IMR-90 (cell line): ENCODE data around the gene PCDH19. TPM values are rescaled to one million over a fixed set of nuclear protein-coding genes. Genes with fewer than 3 reads are reported as not detected.

ENCODE experiments used
- ATAC-seq: fragments of 200-7000 bp; cut with Tn5 transposase; 2 replicates; pipeline ENCODE4 v1.9.1; 2020; ENCODE audit warnings: low read depth, mild to moderate bottlenecking, moderate library complexity
- BruUV-seq: library from RNA; stranded (reverse); fragments of 400-500 nt; replicated peaks from 2 replicates; lab custom pipeline; 2021; lab: Mats Ljungman, UMichigan
- CTCF ChIA-PET: fragments of 300-600 bp; formaldehyde crosslinking; extraction: SDS; loops from one replicate; lab custom pipeline; 2021; ENCODE audit warnings: antibody characterized with exemption; lab: Yijun Ruan, JAX
- POLR2A ChIA-PET: fragments of 300-600 bp; sonication (Branson Sonifier 250); formaldehyde crosslinking; loops from one replicate; lab custom pipeline; 2022; ENCODE audit warnings: antibody characterized with exemption; ENCODE audit not compliant: unreplicated experiment; lab: Charles Lee
- DNase-seq: peaks from one replicate; pipeline ENCODE4 v3.0.0; 2013
- H2AFZ ChIP-seq: replicated peaks from 2 replicates; pipeline ENCODE3; 2013; ENCODE audit warnings: low read length, mild to moderate bottlenecking; ENCODE audit not compliant: poor library complexity
- H2AK5ac ChIP-seq: 2 replicates; pipeline ENCODE4 v1.6.1; 2013; ENCODE audit warnings: low read depth, low read length, inconsistent platforms
- H2AK9ac ChIP-seq: replicated peaks from 2 replicates; pipeline ENCODE3; 2013; ENCODE audit warnings: mild to moderate bottlenecking, low read depth, low read length, moderate library complexity; ENCODE audit not compliant: poor library complexity
- H2BK120ac ChIP-seq: 2 replicates; pipeline ENCODE4 v1.6.1; 2013; ENCODE audit warnings: low read depth, low read length, inconsistent platforms
- H2BK15ac ChIP-seq: 3 replicates; pipeline ENCODE4 v1.6.1; 2013; ENCODE audit warnings: low read depth, low read length, inconsistent platforms
- H2BK20ac ChIP-seq: 2 replicates; pipeline ENCODE4 v1.6.1; 2013; ENCODE audit warnings: low read depth, mild to moderate bottlenecking, inconsistent platforms, low read length, moderate library complexity
- H2BK5ac ChIP-seq: 2 replicates; pipeline ENCODE4 v1.6.1; 2013; ENCODE audit warnings: mild to moderate bottlenecking, low read depth, low read length, inconsistent platforms; ENCODE audit not compliant: poor library complexity, severe bottlenecking
- H3K14ac ChIP-seq: replicated peaks from 2 replicates; pipeline ENCODE4 v1.6.1; 2013; ENCODE audit warnings: low read depth, low read length, inconsistent platforms
- H3K18ac ChIP-seq: 2 replicates; pipeline ENCODE4 v1.6.1; 2013; ENCODE audit warnings: low read depth, low read length, control low read depth
- H3K23ac ChIP-seq: 2 replicates; pipeline ENCODE4 v1.6.1; 2013; ENCODE audit warnings: low read depth, low read length, inconsistent platforms
- H3K27ac ChIP-seq: 2 replicates; pipeline ENCODE4 v1.5.1; 2013; ENCODE audit warnings: mild to moderate bottlenecking, control low read depth, low read length; ENCODE audit not compliant: insufficient read depth
- H3K27me3 ChIP-seq: 2 replicates; pipeline ENCODE4 v1.6.1; 2013; ENCODE audit warnings: low read length; ENCODE audit not compliant: control insufficient read depth, insufficient read depth
- H3K36me3 ChIP-seq: 2 replicates; pipeline ENCODE4 v1.6.1; 2013; ENCODE audit warnings: low read length, mixed read lengths; ENCODE audit not compliant: control insufficient read depth, insufficient read depth
- H3K4ac ChIP-seq: 2 replicates; pipeline ENCODE4 v1.6.1; 2013; ENCODE audit warnings: low read depth, low read length, inconsistent platforms
- H3K4me1 ChIP-seq: 2 replicates; pipeline ENCODE4 v1.6.1; 2013; ENCODE audit warnings: low read length, mixed read lengths; ENCODE audit not compliant: control insufficient read depth, insufficient read depth
- H3K4me2 ChIP-seq: 2 replicates; pipeline ENCODE4 v1.6.1; 2013; ENCODE audit warnings: low read depth, mild to moderate bottlenecking, control low read depth, low read length, moderate library complexity
- H3K4me3 ChIP-seq: 2 replicates; pipeline ENCODE4 v1.5.1; 2013; ENCODE audit warnings: low read depth, mild to moderate bottlenecking, control low read depth, low read length, moderate library complexity; ENCODE audit not compliant: insufficient read depth
- H3K56ac ChIP-seq: 2 replicates; pipeline ENCODE4 v1.6.1; 2013; ENCODE audit warnings: low read length, inconsistent platforms; ENCODE audit not compliant: insufficient read depth; ENCODE audit errors: extremely low read depth
- H3K79me1 ChIP-seq, 2 experiments: 2 replicates each; pipeline ENCODE4 v1.6.1; 2013; ENCODE audit warnings: low read length in 2 of 2, inconsistent platforms in 1 of 2, low read depth in 1 of 2
- H3K9ac ChIP-seq: 2 replicates; pipeline ENCODE4 v1.6.1; 2013; ENCODE audit warnings: low read depth, low read length, control low read depth
- H3K9me1 ChIP-seq: 2 replicates; pipeline ENCODE4 v1.6.1; 2013; ENCODE audit warnings: low read length, inconsistent platforms; ENCODE audit not compliant: insufficient read depth
- H3K9me3 ChIP-seq: 2 replicates; pipeline ENCODE4 v1.6.1; 2013; ENCODE audit warnings: low read length; ENCODE audit not compliant: control insufficient read depth, insufficient read depth
- H4K20me1 ChIP-seq: 2 replicates; pipeline ENCODE4 v1.6.1; 2013; ENCODE audit warnings: low read length, inconsistent platforms; ENCODE audit not compliant: insufficient read depth
- H4K5ac ChIP-seq: 2 replicates; pipeline ENCODE4 v1.6.1; 2013; ENCODE audit warnings: mild to moderate bottlenecking, low read depth, low read length, control low read depth
- H4K8ac ChIP-seq, 2 experiments: 2 replicates each; pipeline ENCODE4 v1.6.1; 2013; ENCODE audit warnings: low read depth in 2 of 2, low read length in 2 of 2, control low read depth in 1 of 2, inconsistent platforms in 1 of 2
- H4K91ac ChIP-seq: 2 replicates; pipeline ENCODE4 v1.6.1; 2013; ENCODE audit warnings: low read depth, low read length, inconsistent platforms; ENCODE audit not compliant: insufficient read depth
- BHLHE40 ChIP-seq: fragments of 150-350 bp; IDR thresholded peaks from 2 replicates; pipeline ENCODE4 v1.6.1; 2016; ENCODE audit warnings: mild to moderate bottlenecking, low read depth, low read length
- CHD1 ChIP-seq: IDR thresholded peaks from 2 replicates; pipeline ENCODE4 v1.6.1; 2012; ENCODE audit warnings: low read depth, low read length, improper control_type of control experiment
- MXI1 ChIP-seq: IDR thresholded peaks from 2 replicates; pipeline ENCODE4 v1.6.1; 2012; ENCODE audit warnings: low read depth, mild to moderate bottlenecking, low read length, moderate library complexity, borderline replicate concordance
- RFX5 ChIP-seq: IDR thresholded peaks from 2 replicates; pipeline ENCODE4 v1.8.0; 2012; ENCODE audit warnings: low read depth, mild to moderate bottlenecking, low read length, moderate library complexity
- SMC3 ChIP-seq: fragments of 150-350 bp; IDR thresholded peaks from 2 replicates; pipeline ENCODE4 v1.6.1; 2016; ENCODE audit warnings: low read depth, mild to moderate bottlenecking, antibody characterized with exemption, low read length, moderate library complexity
- WGBS, 2 experiments: methylation state at CpG; one replicate each; pipeline versions ENCODE4 v1.1.5 to v1.1.7; 2013; ENCODE audit warnings: missing lambda C conversion rate in 2 of 2; ENCODE audit not compliant: insufficient read length in 1 of 2; ENCODE audit errors: extremely low coverage in 2 of 2; 5-methylcytosine and 5-hydroxymethylcytosine counted together
- dilution Hi-C: fragments of 300-500 bp; cut with HindIII; formaldehyde crosslinking; loops from one replicate; pipeline ENCODE4 v1.14.3; 2018; ENCODE audit warnings: low sequenced_read_pairs; ENCODE audit not compliant: unreplicated experiment
- in situ Hi-C: fragments of 300-500 bp; cut with MboI; formaldehyde crosslinking; loops from 3 replicates; pipeline ENCODE4 v1.14.3; 2019; ENCODE audit warnings: low sequenced_read_pairs, inconsistent platforms, mixed read lengths
- intact Hi-C: fragments of 100-400 bp; cut with micrococcal nuclease; formaldehyde crosslinking; loops from 2 replicates; pipeline ENCODE4 v1.10.0; 2022
- polyA plus RNA-seq, 3 experiments: library from polyadenylated mRNA; depleted of rRNA; stranded (reverse); fragments of >200 nt; gene quantifications; 2 replicates each; pipeline ENCODE4 v1.2.3, GENCODE V29; 2012; ENCODE audit warnings: low replicate concordance in 1 of 3
- total RNA-seq: library from RNA; depleted of rRNA; stranded (reverse); fragments of >200 nt; gene quantifications from 2 replicates; pipeline ENCODE4 v1.2.3, GENCODE V29; 2012

The PCDH19 gene
- total and polyA plus RNA-seq, 2 of the 4 experiments (the other 2 are of a cell fraction): not detected

DNA sequence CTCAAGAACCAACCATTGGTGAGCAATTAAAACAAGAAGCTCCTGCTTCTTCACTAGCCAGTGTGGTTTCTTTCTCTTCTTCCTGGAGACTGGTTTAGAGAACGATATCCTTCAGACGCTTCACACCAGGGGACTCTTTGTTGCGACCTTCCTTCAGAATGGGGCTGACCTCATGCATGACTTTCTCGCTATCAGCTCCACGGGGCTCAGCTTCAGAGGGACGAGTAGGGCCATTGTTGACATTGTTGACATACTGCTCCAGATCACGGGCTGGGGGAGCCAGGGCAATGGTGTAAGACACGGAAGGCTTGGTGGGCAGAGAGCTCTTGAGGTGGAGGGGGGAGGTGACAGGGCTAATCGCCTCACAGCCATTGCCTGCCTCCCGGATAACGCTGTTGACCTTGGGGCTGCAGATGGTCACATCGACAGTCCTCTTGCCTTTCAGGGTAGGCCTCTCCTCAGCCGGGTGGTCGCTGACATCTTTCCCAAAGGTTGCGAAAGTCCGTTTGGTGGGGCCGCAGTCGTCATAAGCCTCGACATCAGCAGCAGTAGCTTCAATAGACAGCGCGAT lies 113.8 kb downstream of the PCDH19 start:
- Histone ChIP-seq H3K4me1 (no peaks in the 10 kb centered on the region), H3K18ac (no peak overlapping the region), H2BK120ac (no peak overlapping the region), H3K27me3 (no peaks in the 10 kb centered on the region; the same call in 1 of the 2 replicates), H2BK5ac (no peak overlapping the region), H3K27ac (no peak overlapping the region), H2BK20ac (no peak overlapping the region), H4K8ac (no peak overlapping the region), H3K79me1 (no peaks in the 10 kb centered on the region), H3K4me2 (no peak overlapping the region), H3K4ac (no peak overlapping the region), H4K91ac (no peak overlapping the region), H4K5ac (no peak overlapping the region), H3K23ac (no peak overlapping the region), H3K9me1 (no peaks in the 10 kb centered on the region), H3K9me3 (0 out of 2 replicates have a peak, but pooled peaks cover 2% of the 10 kb centered on the region), H3K36me3 (no peaks in the 10 kb centered on the region), H3K56ac (no peak overlapping the region), H2AK9ac (no peak overlapping the region), H2AK5ac (no peak overlapping the region), H3K14ac (no peak overlapping the region), H3K9ac (no peak overlapping the region), H3K4me3 (no peak overlapping the region), H4K20me1 (no peaks in the 10 kb centered on the region; the same call in 1 of the 2 replicates), H2AFZ (no peak overlapping the region), H2BK15ac (no peak overlapping the region)
- no peak for ATAC-seq
- in situ Hi-C loops (no loop called here), dilution Hi-C loops (no loop called here), intact Hi-C loops (no loop called here)
- no peak for TF ChIP-seq BHLHE40
- TF ChIP-seq CHD1: no peak
- no peak for TF ChIP-seq SMC3
- TF ChIP-seq MXI1: no peak
- TF ChIP-seq RFX5: no peak
- 58% methylated on average over 20 of the region's 21 CpGs; no CpG with 5 or more reads in 1 of the 2 experiments for WGBS, 2 experiments
- CTCF ChIA-PET: no interaction called here
- BruUV-seq: no TSS peak
- POLR2A ChIA-PET: no interaction called here
- DNase-seq: no peak
